Ovary (tissue), 3 donors: ENCODE results near the gene GAS2L1.

Experiments used
- EP300 ChIP-seq: sonication (generic); formaldehyde crosslinking; IDR thresholded peaks from one replicate; pipeline ENCODE4 v1.6.1; 2017; ENCODE audit warnings: antibody characterized with exemption
- POLR2A ChIP-seq: fragments of 450-650 bp; IDR thresholded peaks from one replicate; pipeline ENCODE4 v1.6.1; 2017; ENCODE audit warnings: antibody characterized with exemption, mild to moderate bottlenecking, moderate library complexity
- TF ChIP-seq, protein P1 (sequence below), 3 donors: fragments of 450-650 bp in 2 of 3; fragments of 200-600 bp in 1 of 3; IDR thresholded peaks; one replicate each; pipeline versions ENCODE4 v1.5.1 to v1.8.0; 2016 to 2022; ENCODE audit warnings: antibody characterized with exemption in 3 of 3, mild to moderate bottlenecking in 1 of 3
- donor health status: DM: no; HTN: no; CAD: no.

DNA sequence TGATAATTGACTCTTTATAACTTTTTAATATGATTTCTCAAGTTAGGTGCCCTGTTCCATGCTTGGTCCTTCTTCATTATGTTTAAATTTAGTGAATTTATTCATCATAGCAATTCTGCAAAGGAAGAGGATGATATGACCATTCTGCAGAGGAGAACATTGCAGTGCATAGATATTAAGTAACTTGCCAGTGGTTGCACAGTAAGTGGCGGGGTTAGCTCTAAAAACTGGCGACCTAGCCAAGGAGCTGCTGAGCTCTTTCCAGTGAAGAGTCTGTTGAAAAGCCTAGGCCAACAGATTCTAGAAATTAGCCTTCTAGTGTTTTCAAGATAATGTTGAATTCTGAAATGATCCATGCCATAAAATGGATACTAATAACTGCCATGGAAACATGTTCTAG is 33.8 kb upstream of the GAS2L1 start:
- no peak for TF ChIP-seq POLR2A
- TF ChIP-seq, protein P1, sequence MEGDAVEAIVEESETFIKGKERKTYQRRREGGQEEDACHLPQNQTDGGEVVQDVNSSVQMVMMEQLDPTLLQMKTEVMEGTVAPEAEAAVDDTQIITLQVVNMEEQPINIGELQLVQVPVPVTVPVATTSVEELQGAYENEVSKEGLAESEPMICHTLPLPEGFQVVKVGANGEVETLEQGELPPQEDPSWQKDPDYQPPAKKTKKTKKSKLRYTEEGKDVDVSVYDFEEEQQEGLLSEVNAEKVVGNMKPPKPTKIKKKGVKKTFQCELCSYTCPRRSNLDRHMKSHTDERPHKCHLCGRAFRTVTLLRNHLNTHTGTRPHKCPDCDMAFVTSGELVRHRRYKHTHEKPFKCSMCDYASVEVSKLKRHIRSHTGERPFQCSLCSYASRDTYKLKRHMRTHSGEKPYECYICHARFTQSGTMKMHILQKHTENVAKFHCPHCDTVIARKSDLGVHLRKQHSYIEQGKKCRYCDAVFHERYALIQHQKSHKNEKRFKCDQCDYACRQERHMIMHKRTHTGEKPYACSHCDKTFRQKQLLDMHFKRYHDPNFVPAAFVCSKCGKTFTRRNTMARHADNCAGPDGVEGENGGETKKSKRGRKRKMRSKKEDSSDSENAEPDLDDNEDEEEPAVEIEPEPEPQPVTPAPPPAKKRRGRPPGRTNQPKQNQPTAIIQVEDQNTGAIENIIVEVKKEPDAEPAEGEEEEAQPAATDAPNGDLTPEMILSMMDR (IDR thresholded peaks at IDR 0.05): no peak
- TF ChIP-seq EP300: no peak
